GM12892 (cell line): ENCODE data around the gene DEFB113.

Experiments used
- POLR2A ChIP-seq: IDR thresholded peaks from 2 replicates; pipeline ENCODE4 v1.6.1; 2011; ENCODE audit warnings: low read depth, low read length, control low read depth
- POLR2AphosphoS5 ChIP-seq: IDR thresholded peaks from 2 replicates; pipeline ENCODE4 v1.6.1; 2011; ENCODE audit warnings: low read depth, low read length, control low read depth

GRCh38 chr6:49979584-49979983, 10.2 kb upstream of the DEFB113 start:
- TF ChIP-seq POLR2A = no peak
- TF ChIP-seq POLR2AphosphoS5 = no peak
